GM12801 (cell line): ENCODE data around the gene PGBD4.

Source experiments
- TF ChIP-seq, protein P1 (sequence below): IDR thresholded peaks from one replicate; pipeline ENCODE4 v1.5.1; 2011; ENCODE audit warnings: control low read depth; ENCODE audit not compliant: insufficient read length; ENCODE audit errors: extremely low read depth

The PGBD4 gene

DNA sequence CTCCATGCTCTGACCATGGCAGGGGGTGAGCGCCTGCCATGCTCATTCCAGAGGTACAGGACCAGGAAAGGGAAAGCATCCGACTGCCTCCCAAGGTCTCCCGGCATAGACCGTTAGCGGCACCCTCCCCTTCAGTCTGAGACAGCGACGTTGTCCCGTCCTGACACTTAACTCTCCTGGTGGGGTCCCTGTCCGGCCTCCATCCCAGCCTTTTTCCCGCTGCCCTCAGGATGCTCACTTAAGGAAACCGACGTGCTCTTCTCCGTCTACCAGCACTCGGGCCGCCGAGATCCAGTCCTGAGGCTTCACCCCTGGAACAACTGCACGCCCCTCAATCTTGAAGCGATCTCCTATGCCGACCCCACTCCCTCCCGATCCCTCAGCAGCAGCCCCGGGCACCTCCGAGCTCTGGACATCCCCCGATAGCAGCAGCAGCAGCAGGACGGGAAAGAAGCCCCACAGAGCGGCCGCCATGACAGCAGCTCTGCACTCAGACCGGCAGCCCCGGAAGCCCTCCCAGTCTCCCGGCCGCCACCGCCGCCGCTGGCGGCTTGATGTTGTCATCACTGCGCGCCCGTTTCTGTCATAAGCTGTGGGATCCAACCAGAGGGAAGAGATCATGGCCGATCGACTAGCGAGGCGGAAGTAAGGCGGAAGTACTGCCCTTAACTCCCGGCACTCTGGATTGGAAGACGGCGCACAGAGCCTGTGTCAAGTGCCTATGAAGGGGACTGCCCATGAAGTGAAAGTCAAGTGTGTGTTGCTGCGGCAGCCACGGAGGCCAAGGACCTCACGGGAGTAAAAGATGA, at the start of gene PGBD4, which contains the start of gene EMC7:
Gene PGBD4 (plus strand): TSS at position 718 of the 809 bp plus-strand sequence. CDS start 449 bp downstream, outside the sequence.
Gene EMC7 (minus strand): TSS at position 497 of the 809 bp plus-strand sequence. CDS start 23 bp downstream, at position 474.
- TF ChIP-seq, protein P1, sequence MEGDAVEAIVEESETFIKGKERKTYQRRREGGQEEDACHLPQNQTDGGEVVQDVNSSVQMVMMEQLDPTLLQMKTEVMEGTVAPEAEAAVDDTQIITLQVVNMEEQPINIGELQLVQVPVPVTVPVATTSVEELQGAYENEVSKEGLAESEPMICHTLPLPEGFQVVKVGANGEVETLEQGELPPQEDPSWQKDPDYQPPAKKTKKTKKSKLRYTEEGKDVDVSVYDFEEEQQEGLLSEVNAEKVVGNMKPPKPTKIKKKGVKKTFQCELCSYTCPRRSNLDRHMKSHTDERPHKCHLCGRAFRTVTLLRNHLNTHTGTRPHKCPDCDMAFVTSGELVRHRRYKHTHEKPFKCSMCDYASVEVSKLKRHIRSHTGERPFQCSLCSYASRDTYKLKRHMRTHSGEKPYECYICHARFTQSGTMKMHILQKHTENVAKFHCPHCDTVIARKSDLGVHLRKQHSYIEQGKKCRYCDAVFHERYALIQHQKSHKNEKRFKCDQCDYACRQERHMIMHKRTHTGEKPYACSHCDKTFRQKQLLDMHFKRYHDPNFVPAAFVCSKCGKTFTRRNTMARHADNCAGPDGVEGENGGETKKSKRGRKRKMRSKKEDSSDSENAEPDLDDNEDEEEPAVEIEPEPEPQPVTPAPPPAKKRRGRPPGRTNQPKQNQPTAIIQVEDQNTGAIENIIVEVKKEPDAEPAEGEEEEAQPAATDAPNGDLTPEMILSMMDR, result no peak

DNA sequence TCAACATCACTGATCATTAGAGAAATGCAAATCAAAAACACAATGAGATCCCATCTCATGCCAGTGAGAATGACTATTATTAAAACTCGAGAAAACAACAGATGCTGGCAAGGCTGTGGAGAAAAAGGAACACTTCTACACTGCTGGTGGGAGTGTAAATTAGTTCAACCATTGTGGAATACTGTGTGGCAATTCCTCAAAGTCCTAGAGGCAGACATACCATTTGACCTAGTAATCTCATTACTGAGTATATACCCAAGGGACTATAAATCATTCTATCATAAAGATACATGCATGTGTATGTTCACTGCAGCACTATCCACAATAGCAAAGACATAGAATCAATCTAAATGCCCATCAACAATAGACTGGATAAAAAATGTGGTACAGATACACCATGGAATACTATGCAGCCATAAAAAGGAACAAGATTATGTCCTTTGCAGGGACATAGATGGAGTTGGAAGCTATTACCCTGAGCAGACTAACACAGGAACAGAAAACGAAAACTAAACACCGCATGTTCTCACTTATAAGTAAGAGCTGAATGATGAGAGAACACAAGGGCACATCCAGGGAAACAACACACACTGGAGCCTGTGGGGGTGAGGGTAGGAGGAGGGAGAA, 47.7 kb upstream of the PGBD4 start:
- TF ChIP-seq, protein P1, result no peak

DNA sequence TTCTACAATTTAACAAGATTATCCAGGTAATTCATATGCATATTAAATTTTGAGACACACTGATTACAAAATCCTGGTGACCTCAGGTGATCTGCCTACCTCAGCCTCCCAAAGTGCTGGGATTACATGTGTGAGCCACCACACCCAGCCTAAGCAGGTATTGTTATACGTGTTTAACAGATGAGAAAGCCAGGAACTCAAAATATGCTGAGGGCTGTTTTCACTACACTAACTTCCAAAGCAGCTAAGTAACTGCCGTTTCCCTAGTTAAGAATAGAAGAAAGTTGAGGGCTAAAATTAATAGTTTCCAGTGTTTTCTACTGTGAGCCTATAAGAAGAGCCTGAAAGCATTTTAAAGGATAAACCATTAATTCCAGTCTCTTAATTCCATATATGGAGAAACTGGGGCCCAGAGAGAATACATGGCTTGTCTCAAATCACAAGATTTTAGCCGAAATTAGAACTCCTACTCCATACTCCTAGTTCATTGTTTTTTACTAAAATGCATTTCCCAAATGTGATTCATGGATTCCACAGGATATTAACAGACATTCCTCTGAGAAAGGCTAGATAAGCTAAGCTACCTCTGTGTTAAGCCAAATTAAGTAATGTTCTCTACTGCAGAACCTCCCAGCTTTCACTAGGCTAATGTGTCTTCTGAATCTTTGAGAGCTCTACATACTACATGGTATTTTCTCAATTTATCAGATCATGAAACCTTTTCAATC, 45.9 kb upstream of the PGBD4 start:
- TF ChIP-seq, protein P1, result no peak

DNA sequence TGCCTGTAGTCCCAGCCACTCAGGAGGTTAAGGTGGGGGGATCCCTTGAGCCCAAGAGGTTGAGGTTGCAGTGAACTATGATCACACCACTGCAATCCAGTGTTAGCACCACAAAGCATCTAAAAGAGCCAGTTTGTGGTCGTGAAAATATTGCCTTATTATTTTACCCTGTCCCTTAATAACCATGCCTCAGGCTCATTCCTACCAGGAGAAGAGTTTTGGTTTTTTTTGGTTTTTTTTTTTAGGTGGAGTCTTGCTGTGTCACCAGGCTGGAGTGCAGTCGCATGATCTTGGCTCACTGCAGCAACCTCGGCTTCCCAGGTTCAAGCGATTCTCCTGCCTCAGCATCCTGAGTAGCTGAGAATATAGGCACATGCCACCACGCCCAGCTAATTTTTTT, 45.0 kb upstream of the PGBD4 start:
- TF ChIP-seq, protein P1, result no peak

DNA sequence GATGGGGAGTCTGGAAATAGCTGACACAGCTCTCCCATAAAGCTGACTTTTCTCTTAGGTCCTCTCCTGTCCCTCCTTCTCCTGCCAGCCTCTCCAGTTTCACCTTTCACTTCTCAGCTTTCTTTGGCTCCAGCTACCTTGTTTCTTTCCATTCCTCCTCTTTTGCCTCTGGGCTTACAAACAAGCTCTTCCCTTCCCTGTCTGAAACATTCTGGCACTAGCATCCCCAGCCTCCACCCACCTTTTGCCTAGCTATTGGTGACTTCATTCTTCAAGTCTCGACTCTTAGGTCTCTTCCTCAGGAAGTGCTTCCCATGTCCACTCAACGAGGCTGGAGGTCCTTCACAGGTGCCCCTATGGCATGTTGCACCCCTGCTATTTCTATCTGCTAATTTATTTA, 42.4 kb upstream of the PGBD4 start:
- TF ChIP-seq, protein P1, result no peak

DNA sequence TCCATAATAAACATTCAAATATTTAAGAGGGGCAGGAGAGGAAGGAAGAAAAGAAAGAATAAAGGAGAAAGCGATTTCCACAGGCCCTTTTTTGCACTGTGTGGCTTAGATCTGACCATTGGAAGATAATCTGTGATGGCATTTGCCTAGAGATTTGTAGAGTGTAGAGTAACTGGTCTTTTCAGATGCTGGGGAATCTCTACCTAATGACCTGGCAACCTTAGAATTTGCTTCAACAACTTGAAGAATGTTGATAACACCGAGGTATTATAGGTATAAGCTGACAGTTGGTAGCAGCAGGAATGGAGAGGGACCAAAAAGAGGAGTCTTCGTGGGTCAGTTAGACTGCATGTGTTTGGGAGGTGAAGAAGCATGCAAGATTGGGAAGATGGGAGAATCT, 41.9 kb upstream of the PGBD4 start:
- TF ChIP-seq, protein P1, result no peak

DNA sequence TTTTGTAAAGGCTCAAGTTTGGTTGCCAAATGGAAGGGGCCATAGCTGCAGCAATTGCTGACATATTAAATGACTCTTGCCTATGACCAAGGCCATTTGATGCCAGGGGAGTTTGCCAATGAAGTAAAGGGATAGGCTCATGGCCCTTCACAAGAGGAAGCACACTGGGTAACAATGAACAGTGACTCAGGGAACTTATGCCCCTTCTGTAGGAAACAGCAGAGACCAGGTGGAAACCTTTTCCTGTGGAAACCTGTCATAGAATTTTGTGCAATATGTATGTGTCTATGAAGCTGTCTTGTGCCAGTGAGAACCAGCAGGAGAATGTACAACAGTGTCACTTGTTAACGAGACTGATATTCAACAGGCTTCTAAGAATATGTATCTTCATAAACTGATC, 37.4 kb upstream of the PGBD4 start:
- TF ChIP-seq, protein P1, result no peak
